Measurements from ENCODE around the gene NABP1.

Gene NABP1

GRCh38 chr2:191728750-191729624 lies 51.1 kb downstream of the NABP1 start (continued):
- TF ChIP-seq TSHZ2 (CRISPR knock-in tag; IDR thresholded peaks at IDR 0.05) (no peak), ZNF8 (CRISPR knock-in tag; IDR thresholded peaks at IDR 0.05) (no peak), CSDC2 (CRISPR knock-in tag; IDR thresholded peaks at IDR 0.05) (no peak)

- ATAC-seq, result no peak
- no peak for TF ChIP-seq ZNF8 (CRISPR knock-in tag; IDR thresholded peaks at IDR 0.05)
- TF ChIP-seq OSR1 (CRISPR knock-in tag; IDR thresholded peaks at IDR 0.05), result no peak
- TF ChIP-seq GLIS3 (CRISPR knock-in tag; IDR thresholded peaks at IDR 0.05), result no peak
- no peak for TF ChIP-seq TSHZ2 (CRISPR knock-in tag; IDR thresholded peaks at IDR 0.05)
- no peak for TF ChIP-seq ZNF565 (CRISPR knock-in tag; conservative IDR thresholded peaks at IDR 0.05; ENCODE audit: low read depth)
- TF ChIP-seq CSDC2 (CRISPR knock-in tag; IDR thresholded peaks at IDR 0.05), result no peak
- TF ChIP-seq ZNF70 (CRISPR knock-in tag; IDR thresholded peaks at IDR 0.05), result no peak
- no peak for TF ChIP-seq ZFP30 (CRISPR knock-in tag; IDR thresholded peaks at IDR 0.05)
- TF ChIP-seq CREB5 (CRISPR knock-in tag; IDR thresholded peaks at IDR 0.05; ENCODE audit: low read depth), result no peak
- no peak for TF ChIP-seq SNAI2 (CRISPR knock-in tag; IDR thresholded peaks at IDR 0.05)
- TF ChIP-seq BACH2 (CRISPR knock-in tag; IDR thresholded peaks at IDR 0.05; ENCODE audit: borderline replicate concordance), result no peak
These were observed 52.3 kb downstream of the NABP1 start for GRCh38 chr2:191730263-191730662.

Data from SK-N-SH treated with all-trans-retinoic acid at 6 μM for 48 hours (cell line).